Right atrium auricular region (tissue), 2 donors: ENCODE data around the gene CALB2. TPM values are rescaled to one million over a fixed set of nuclear protein-coding genes. Genes with fewer than 3 reads are reported as not detected.

Source experiments
- DNase-seq: peaks from one replicate; pipeline ENCODE4 v3.0.0-alpha.2; 2019; ENCODE audit warnings: low spot score
- H3K27ac ChIP-seq, 2 donors: fragments of 200-600 bp; sonication (generic); 1 replicate in 1 of 2; 2 replicates in 1 of 2; pipeline ENCODE4 v1.5.1; 2016 to 2019
- H3K27me3 ChIP-seq, 2 donors: fragments of 200-600 bp; sonication (generic); one replicate each; pipeline versions ENCODE4 v1.5.1 to v1.6.0; 2017 to 2019
- H3K36me3 ChIP-seq: fragments of 200-600 bp; sonication (generic); one replicate; pipeline ENCODE4 v1.5.1; 2016
- H3K4me1 ChIP-seq, 2 donors: fragments of 200-600 bp; sonication (generic); one replicate each; pipeline versions ENCODE4 v1.5.1 to v1.6.0; 2017 to 2019
- H3K4me3 ChIP-seq, 2 donors: fragments of 200-600 bp; sonication (generic); 1 replicate in 1 of 2; 2 replicates in 1 of 2; pipeline ENCODE4 v1.5.1; 2017 to 2019; ENCODE audit warnings: mild to moderate bottlenecking in 1 of 2, moderate library complexity in 1 of 2
- H3K9me3 ChIP-seq, 2 donors: fragments of 200-600 bp; sonication (generic); one replicate each; pipeline ENCODE4 v1.5.1; 2019
- CTCF ChIP-seq, 2 donors: fragments of 200-600 bp; sonication (generic); IDR thresholded peaks; one replicate each; pipeline ENCODE4 v1.5.1; 2019; ENCODE audit warnings: antibody characterized with exemption in 2 of 2
- total RNA-seq, 2 donors: library from RNA; depleted of rRNA; stranded (reverse); fragments of >200 nt; gene quantifications; one replicate each; pipeline ENCODE4 v1.1.0, GENCODE V29; 2016

CALB2 gene
- total RNA-seq, 2 donors from 2014 or later = 17.7 to 39.1 TPM

GRCh38 chr16:71369494-71369893 is 11.0 kb downstream of the CALB2 start:
- no peaks in the 10 kb centered on the region for H3K4me1 ChIP-seq
- no peak for DNase-seq
- no peaks in the 10 kb centered on the region for H3K9me3 ChIP-seq
- TF ChIP-seq CTCF (IDR thresholded peaks at IDR 0.05) = no peak
- H3K27ac ChIP-seq = no peak overlapping the region
- no peak overlapping the region for H3K4me3 ChIP-seq
- no peaks in the 10 kb centered on the region for H3K36me3 ChIP-seq
- no peaks in the 10 kb centered on the region for H3K27me3 ChIP-seq

GRCh38 chr16:71371237-71371636 is 12.7 kb downstream of the CALB2 start:
- H3K36me3 ChIP-seq = no peaks in the 10 kb centered on the region
- H3K27me3 ChIP-seq = no peaks in the 10 kb centered on the region
- no peak for DNase-seq
- no peaks in the 10 kb centered on the region for H3K9me3 ChIP-seq
- no peak overlapping the region for H3K4me3 ChIP-seq
- TF ChIP-seq CTCF (IDR thresholded peaks at IDR 0.05) = no peak
- H3K4me1 ChIP-seq = no peaks in the 10 kb centered on the region
- no peak overlapping the region for H3K27ac ChIP-seq

- Histone ChIP-seq H3K4me1 (no peaks in the 10 kb centered on the region), H3K4me3 (no peak overlapping the region), H3K36me3 (no peaks in the 10 kb centered on the region), H3K27me3 (no peaks in the 10 kb centered on the region), H3K27ac (no peak overlapping the region), H3K9me3 (no peaks in the 10 kb centered on the region)
- no peak for TF ChIP-seq CTCF (IDR thresholded peaks at IDR 0.05)
- no peak for DNase-seq
Observed at GRCh38 chr16:71373073-71373472, 14.6 kb downstream of the CALB2 start.

GRCh38 chr16:71376465-71377157 is 18.1 kb downstream of the CALB2 start:
- TF ChIP-seq CTCF (IDR thresholded peaks at IDR 0.05) = no peak
- H3K4me1 ChIP-seq = no peaks in the 10 kb centered on the region
- no peaks in the 10 kb centered on the region for H3K9me3 ChIP-seq
- H3K36me3 ChIP-seq = no peaks in the 10 kb centered on the region
- no peak overlapping the region for H3K4me3 ChIP-seq
- H3K27ac ChIP-seq = no peak overlapping the region
- DNase-seq = no peak
- H3K27me3 ChIP-seq = no peaks in the 10 kb centered on the region

- no peak overlapping the region for H3K27ac ChIP-seq
- DNase-seq = no peak
- H3K9me3 ChIP-seq = no peaks in the 10 kb centered on the region
- no peaks in the 10 kb centered on the region for H3K27me3 ChIP-seq
- no peak for TF ChIP-seq CTCF (IDR thresholded peaks at IDR 0.05)
- H3K4me3 ChIP-seq = no peak overlapping the region
- H3K4me1 ChIP-seq = no peaks in the 10 kb centered on the region
- no peaks in the 10 kb centered on the region for H3K36me3 ChIP-seq
Observed at GRCh38 chr16:71379711-71380110, 21.2 kb downstream of the CALB2 start.

- Histone ChIP-seq H3K4me3 (no peak overlapping the region), H3K27me3 (no peaks in the 10 kb centered on the region), H3K36me3 (no peaks in the 10 kb centered on the region), H3K27ac (no peak overlapping the region), H3K4me1 (no peaks in the 10 kb centered on the region), H3K9me3 (no peaks in the 10 kb centered on the region)
- no peak for DNase-seq
- TF ChIP-seq CTCF (IDR thresholded peaks at IDR 0.05) = no peak
Observed at GRCh38 chr16:71380831-71381230, 22.3 kb downstream of the CALB2 start.
